ENCODE results near the gene NELFCD. TPM values are rescaled to one million over a fixed set of nuclear protein-coding genes. Genes with fewer than 3 reads are reported as not detected.
A peak's percentile ranks its signal among the peaks of the same experiment; 100 is the strongest.
"Not testable (repeated sequence)": the region's sequence is repeated elsewhere in the genome, so short reads cannot be mapped to it uniquely, and the experiment has no call there.

Gene NELFCD
- total RNA-seq, 3 donors from 2014 or later: 47.9 to 51.7 (median 50.0) TPM

DNA sequence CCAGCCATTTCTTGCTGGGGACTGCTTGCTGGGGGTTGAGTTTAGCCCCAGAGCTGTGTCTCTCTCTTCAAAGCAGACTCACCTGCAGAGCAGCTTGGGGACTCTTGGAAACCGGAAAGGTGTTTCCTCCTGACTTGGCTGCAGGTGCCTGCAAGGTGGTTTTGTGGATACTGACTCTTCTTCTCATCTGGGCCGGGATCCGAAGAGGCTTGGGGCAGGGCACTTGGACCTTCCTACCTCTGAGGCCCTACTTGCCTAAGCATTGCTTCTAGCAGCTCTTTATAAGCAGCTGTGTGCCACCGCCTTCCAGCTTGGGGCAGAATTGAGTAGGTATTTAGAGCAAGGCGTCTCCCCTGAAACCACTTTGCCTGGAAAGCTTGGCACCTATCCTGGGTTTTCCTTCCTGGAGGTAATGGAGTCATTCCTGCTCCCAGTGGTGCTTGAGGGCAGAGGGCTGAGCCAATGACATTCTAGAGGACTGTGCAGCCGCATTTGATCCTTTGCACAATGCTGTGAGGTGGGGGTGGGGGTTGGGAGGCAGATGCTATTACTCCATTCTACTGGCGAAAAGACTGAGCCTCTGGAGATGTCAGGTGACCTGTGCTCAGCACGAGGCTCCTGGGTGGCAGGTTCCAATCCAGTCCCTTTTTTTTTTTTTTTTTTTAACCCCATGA, 29.4 kb downstream of the NELFCD start:
- no peaks in the 10 kb centered on the region for H3K9me3 ChIP-seq
- ATAC-seq (peak; percentile 19), DNase-seq (peak in 1 of 3 donors; percentile 59)
- H3K36me3 ChIP-seq (ENCODE audit: low read depth): no peaks in the 10 kb centered on the region
- no peak overlapping the region for H3K4me3 ChIP-seq
- intact Hi-C loops (cut with DNase I, micrococcal nuclease): no loop called here
- peaks cover 8% of the 10 kb centered on the region for H3K4me1 ChIP-seq (ENCODE audit: low read depth)
- TF ChIP-seq, protein P1, sequence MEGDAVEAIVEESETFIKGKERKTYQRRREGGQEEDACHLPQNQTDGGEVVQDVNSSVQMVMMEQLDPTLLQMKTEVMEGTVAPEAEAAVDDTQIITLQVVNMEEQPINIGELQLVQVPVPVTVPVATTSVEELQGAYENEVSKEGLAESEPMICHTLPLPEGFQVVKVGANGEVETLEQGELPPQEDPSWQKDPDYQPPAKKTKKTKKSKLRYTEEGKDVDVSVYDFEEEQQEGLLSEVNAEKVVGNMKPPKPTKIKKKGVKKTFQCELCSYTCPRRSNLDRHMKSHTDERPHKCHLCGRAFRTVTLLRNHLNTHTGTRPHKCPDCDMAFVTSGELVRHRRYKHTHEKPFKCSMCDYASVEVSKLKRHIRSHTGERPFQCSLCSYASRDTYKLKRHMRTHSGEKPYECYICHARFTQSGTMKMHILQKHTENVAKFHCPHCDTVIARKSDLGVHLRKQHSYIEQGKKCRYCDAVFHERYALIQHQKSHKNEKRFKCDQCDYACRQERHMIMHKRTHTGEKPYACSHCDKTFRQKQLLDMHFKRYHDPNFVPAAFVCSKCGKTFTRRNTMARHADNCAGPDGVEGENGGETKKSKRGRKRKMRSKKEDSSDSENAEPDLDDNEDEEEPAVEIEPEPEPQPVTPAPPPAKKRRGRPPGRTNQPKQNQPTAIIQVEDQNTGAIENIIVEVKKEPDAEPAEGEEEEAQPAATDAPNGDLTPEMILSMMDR (IDR thresholded peaks at IDR 0.05): no peak

GRCh38 chr20:59010995-59011873, 30.2 kb downstream of the NELFCD start:
- DNase-seq (no peak), ATAC-seq (no peak)
- H3K4me1 ChIP-seq (ENCODE audit: low read depth): peaks cover under 1% of the 10 kb centered on the region
- H3K9me3 ChIP-seq: no peaks in the 10 kb centered on the region
- TF ChIP-seq, protein P1 (IDR thresholded peaks at IDR 0.05): no peak
- intact Hi-C loops (cut with DNase I, micrococcal nuclease): no loop called here
- no peaks in the 10 kb centered on the region for H3K36me3 ChIP-seq (ENCODE audit: low read depth)
- no peak overlapping the region for H3K4me3 ChIP-seq

- intact Hi-C loops (cut with DNase I, micrococcal nuclease); DNase-seq; H3K9me3 ChIP-seq; H3K4me1 ChIP-seq (ENCODE audit: low read depth); ATAC-seq; H3K4me3 ChIP-seq; H3K36me3 ChIP-seq (ENCODE audit: low read depth): not testable (repeated sequence)
Observed at GRCh38 chr20:59011874-59012157, 30.8 kb downstream of the NELFCD start.

DNA sequence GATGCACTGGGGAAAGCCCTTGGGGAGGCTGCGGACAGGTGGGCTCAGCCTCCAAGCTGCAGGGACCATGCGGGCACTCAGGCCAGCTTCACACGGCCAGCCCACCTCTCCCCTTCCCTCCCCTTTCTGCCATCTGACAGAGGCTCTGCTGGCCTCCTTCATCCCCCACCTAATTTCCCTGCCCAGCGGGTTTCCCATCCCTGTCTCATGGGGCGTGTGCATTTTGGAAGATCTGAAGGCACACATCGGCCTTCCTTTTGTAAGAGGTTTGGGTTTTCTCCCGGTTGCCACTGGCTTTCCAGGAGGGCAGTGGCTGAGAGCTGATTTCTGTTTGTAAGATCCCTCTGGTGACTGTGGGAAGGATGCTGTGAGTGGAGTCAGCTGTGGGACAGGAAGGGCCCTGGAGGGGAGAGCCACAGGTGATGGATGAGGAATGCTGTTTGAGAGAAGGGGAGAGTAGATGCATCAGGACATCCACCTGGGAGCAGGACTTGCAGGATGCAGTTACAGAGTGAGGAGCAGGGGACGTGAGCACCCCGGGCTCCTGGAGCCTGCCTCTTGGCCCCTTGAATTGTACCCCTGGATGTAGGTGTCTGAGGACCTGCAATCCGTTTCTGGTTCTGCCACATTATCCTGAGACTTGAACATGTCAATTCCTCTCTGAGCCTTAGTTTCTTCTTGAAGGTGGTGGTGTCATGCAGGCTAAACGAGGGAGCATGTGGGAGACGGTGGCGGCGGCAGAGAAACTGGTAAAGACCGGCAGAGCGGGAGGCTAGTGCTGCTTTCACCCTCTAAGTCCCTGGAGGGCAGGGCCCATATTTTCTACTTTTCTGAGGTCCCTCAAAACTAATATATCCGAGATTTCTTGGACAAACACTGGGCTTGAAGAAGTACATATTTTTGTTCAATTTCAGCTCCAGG, 32.2 kb downstream of the NELFCD start:
- Histone ChIP-seq H3K36me3 (ENCODE audit: low read depth) (no peaks in the 10 kb centered on the region), H3K9me3 (no peaks in the 10 kb centered on the region), H3K4me3 (no peak overlapping the region), H3K4me1 (ENCODE audit: low read depth) (no peaks in the 10 kb centered on the region)
- ATAC-seq (no peak), DNase-seq (no peak)
- TF ChIP-seq, protein P1 (IDR thresholded peaks at IDR 0.05): no peak
- intact Hi-C loops (cut with DNase I, micrococcal nuclease): no loop called here

- intact Hi-C loops (cut with DNase I, micrococcal nuclease): no loop called here
- TF ChIP-seq, protein P1 (IDR thresholded peaks at IDR 0.05): no peak
- Histone ChIP-seq H3K9me3 (no peaks in the 10 kb centered on the region), H3K36me3 (ENCODE audit: low read depth) (no peaks in the 10 kb centered on the region), H3K4me1 (ENCODE audit: low read depth) (no peaks in the 10 kb centered on the region), H3K4me3 (no peak overlapping the region)
- DNase-seq (no peak), ATAC-seq (peak; percentile 17)
Observed at GRCh38 chr20:59013959-59014608, 33.0 kb downstream of the NELFCD start.
